Suprapubic skin (tissue), 4 donors: ENCODE measurements around the gene NEK8. TPM values are rescaled to one million over a fixed set of nuclear protein-coding genes. Genes with fewer than 3 reads are reported as not detected.

ENCODE experiments used
- DNase-seq, 2 donors: peaks; one replicate each; pipeline ENCODE4 v3.0.0-alpha.2; 2019; ENCODE audit warnings: low spot score in 2 of 2
- H3K27ac ChIP-seq: fragments of 200-600 bp; sonication (generic); one replicate; pipeline ENCODE4 v1.5.1; 2019
- H3K27me3 ChIP-seq: fragments of 200-600 bp; sonication (generic); one replicate; pipeline ENCODE4 v1.5.1; 2019
- H3K36me3 ChIP-seq: fragments of 200-600 bp; sonication (generic); one replicate; pipeline ENCODE4 v1.5.1; 2019
- H3K4me1 ChIP-seq: fragments of 200-600 bp; sonication (generic); one replicate; pipeline ENCODE4 v1.5.1; 2019
- H3K4me3 ChIP-seq: fragments of 200-600 bp; sonication (generic); one replicate; pipeline ENCODE4 v1.5.1; 2019; ENCODE audit warnings: mild to moderate bottlenecking
- H3K9me3 ChIP-seq: fragments of 200-600 bp; sonication (generic); one replicate; pipeline ENCODE4 v1.5.1; 2019
- CTCF ChIP-seq, 2 donors: fragments of 200-600 bp in 1 of 2; fragments of 450-650 bp in 1 of 2; sonication (generic) in 1 of 2; IDR thresholded peaks; one replicate each; pipeline ENCODE4 v1.5.1; 2016 to 2019; ENCODE audit warnings: antibody characterized with exemption in 2 of 2, mild to moderate bottlenecking in 1 of 2, moderate library complexity in 1 of 2
- EP300 ChIP-seq: sonication (generic); formaldehyde crosslinking; IDR thresholded peaks from one replicate; pipeline ENCODE4 v1.6.1; 2017; ENCODE audit warnings: antibody characterized with exemption
- POLR2A ChIP-seq, 2 donors: fragments of 450-650 bp; IDR thresholded peaks; one replicate each; pipeline ENCODE4 v1.6.1; 2017; ENCODE audit warnings: antibody characterized with exemption in 2 of 2, mild to moderate bottlenecking in 2 of 2, moderate library complexity in 2 of 2
- POLR2AphosphoS5 ChIP-seq, 3 donors: sonication (generic); formaldehyde crosslinking; IDR thresholded peaks; one replicate each; pipeline ENCODE4 v1.6.1; 2017; ENCODE audit warnings: antibody characterized with exemption in 3 of 3
- WGBS: methylation state at CpG from one replicate; pipeline ENCODE4 v1.1.5; 2018; 5-methylcytosine and 5-hydroxymethylcytosine counted together
- total RNA-seq, 4 donors: library from RNA; depleted of rRNA; stranded (reverse); fragments of >200 nt; gene quantifications; one replicate each; pipeline ENCODE4 v1.1.0, GENCODE V29; 2016

The NEK8 gene
- total RNA-seq, 4 donors from 2014 or later: 1.9 to 8.1 (median 6.0) TPM

GRCh38 chr17:28686296-28686695 is 42.3 kb upstream of the NEK8 start:
- Histone ChIP-seq H3K4me3 (no peak overlapping the region), H3K4me1 (peaks cover 5% of the 10 kb centered on the region), H3K27me3 (no peaks in the 10 kb centered on the region), H3K36me3 (peaks cover 100% of the 10 kb centered on the region), H3K27ac (no peak overlapping the region), H3K9me3 (no peaks in the 10 kb centered on the region)
- WGBS: 76% methylated on average over 4 of the region's 4 CpGs
- no peak for DNase-seq
- TF ChIP-seq POLR2A (IDR thresholded peaks at IDR 0.05) (no peak), EP300 (no peak), CTCF (IDR thresholded peaks at IDR 0.05) (no peak), POLR2AphosphoS5 (IDR thresholded peaks at IDR 0.05) (no peak)

- no peaks in the 10 kb centered on the region for H3K9me3 ChIP-seq
- DNase-seq: no peak
- no peak for TF ChIP-seq POLR2A (IDR thresholded peaks at IDR 0.05)
- TF ChIP-seq CTCF (IDR thresholded peaks at IDR 0.05): no peak
- no peak for TF ChIP-seq POLR2AphosphoS5 (IDR thresholded peaks at IDR 0.05)
- TF ChIP-seq EP300: no peak
- 94% methylated on average over 4 of the region's 4 CpGs for WGBS
- peaks cover 100% of the 10 kb centered on the region for H3K36me3 ChIP-seq
- peaks cover 5% of the 10 kb centered on the region for H3K4me1 ChIP-seq
- no peak overlapping the region for H3K27ac ChIP-seq
- no peak overlapping the region for H3K4me3 ChIP-seq
- H3K27me3 ChIP-seq: no peaks in the 10 kb centered on the region
These were observed 40.1 kb upstream of the NEK8 start for GRCh38 chr17:28688481-28688880.

- no peaks in the 10 kb centered on the region for H3K27me3 ChIP-seq
- no peak for TF ChIP-seq POLR2A (IDR thresholded peaks at IDR 0.05)
- TF ChIP-seq POLR2AphosphoS5 (IDR thresholded peaks at IDR 0.05): no peak
- TF ChIP-seq CTCF (IDR thresholded peaks at IDR 0.05): no peak
- TF ChIP-seq EP300: no peak
- peaks cover 5% of the 10 kb centered on the region for H3K4me1 ChIP-seq
- WGBS: 100% methylated on average over 3 of the region's 3 CpGs
- H3K4me3 ChIP-seq: no peak overlapping the region
- no peaks in the 10 kb centered on the region for H3K9me3 ChIP-seq
- DNase-seq: no peak
- no peak overlapping the region for H3K27ac ChIP-seq
- H3K36me3 ChIP-seq: peaks cover 100% of the 10 kb centered on the region
These were observed 39.6 kb upstream of the NEK8 start for GRCh38 chr17:28689011-28689410.

GRCh38 chr17:28693869-28694268 is 34.7 kb upstream of the NEK8 start:
- no peak overlapping the region for H3K4me3 ChIP-seq
- 54% methylated on average over 1 of the region's 1 CpG for WGBS

More at GRCh38 chr17:28693869-28694268, 34.7 kb upstream of the NEK8 start:
- no peaks in the 10 kb centered on the region for H3K4me1 ChIP-seq
- TF ChIP-seq POLR2A (IDR thresholded peaks at IDR 0.05) (no peak), POLR2AphosphoS5 (IDR thresholded peaks at IDR 0.05) (no peak), CTCF (IDR thresholded peaks at IDR 0.05) (no peak), EP300 (no peak)
- no peaks in the 10 kb centered on the region for H3K27me3 ChIP-seq
- no peak overlapping the region for H3K27ac ChIP-seq
- no peak for DNase-seq
- H3K9me3 ChIP-seq: no peaks in the 10 kb centered on the region
- peaks cover 100% of the 10 kb centered on the region for H3K36me3 ChIP-seq
